A549 (cell line): ENCODE measurements around the gene TRA2B. TPM values are rescaled to one million over a fixed set of nuclear protein-coding genes. Genes with fewer than 3 reads are reported as not detected.
A peak's percentile ranks its signal among the peaks of the same experiment; 100 is the strongest.

Experiments
- ATAC-seq, 2 experiments: fragments of 200-7000 bp in 1 of 2; fragments of >200 bp in 1 of 2; cut with Nextera tagmentation in 1 of 2; cut with Tn5 transposase in 1 of 2; 3 replicates each; pipeline versions ENCODE4 v1.8.0 to v1.9.1; 2018 to 2020; ENCODE audit warnings: mild to moderate bottlenecking in 1 of 2, moderate library complexity in 1 of 2
- CTCF ChIA-PET: fragments of 300-600 bp; sonication (Branson Sonifier 250); formaldehyde crosslinking; extraction: SDS; loops from one replicate; lab custom pipeline; 2021; ENCODE audit warnings: antibody characterized with exemption, inconsistent platforms; lab: Yijun Ruan, JAX
- POLR2A ChIA-PET: fragments of 350-600 bp; formaldehyde crosslinking; extraction: SDS; loops from one replicate; lab custom pipeline; 2021; ENCODE audit warnings: antibody characterized with exemption, inconsistent platforms; lab: Yijun Ruan, JAX
- DNase-seq, 2 experiments: peaks; one replicate each; pipeline versions ENCODE4 v3.0.0 to v3.0.0-alpha.2; 2011 to 2016; ENCODE audit warnings: low read depth in 1 of 2, low spot score in 1 of 2
- FAIRE-seq: peaks from 2 replicates; lab custom pipeline; 2011; peaks lifted over from hg19 to GRCh38; lab: Jason Lieb, UNC
- H3K27ac ChIP-seq, 2 experiments: fragments of >200 bp; sonication (Bioruptor Twin); formaldehyde crosslinking; 3 replicates each; pipeline ENCODE4 v1.5.1; 2016 to 2017
- H3K4me1 ChIP-seq: fragments of >200 bp; sonication (Bioruptor Twin); formaldehyde crosslinking; 3 replicates; pipeline ENCODE4 v1.6.1; 2016
- H3K4me2 ChIP-seq: fragments of >200 bp; sonication (Bioruptor Twin); formaldehyde crosslinking; 3 replicates; pipeline ENCODE4 v1.6.1; 2016
- H3K4me3 ChIP-seq: fragments of >200 bp; sonication (Bioruptor Twin); formaldehyde crosslinking; 3 replicates; pipeline ENCODE4 v1.5.1; 2016
- H3K9me3 ChIP-seq: fragments of >200 bp; sonication (Bioruptor Twin); formaldehyde crosslinking; 3 replicates; pipeline ENCODE4 v1.6.1; 2016
- CEBPB ChIP-seq, 2 experiments: fragments of >200 bp in 1 of 2; sonication (Bioruptor Twin) in 1 of 2; formaldehyde crosslinking in 1 of 2; IDR thresholded peaks; 2 replicates each; pipeline ENCODE4 v1.6.1; 2012 to 2016
- CHD2 ChIP-seq: fragments of 150-350 bp; IDR thresholded peaks from 2 replicates; pipeline ENCODE4 v1.6.1; 2014; ENCODE audit warnings: low read length; ENCODE audit not compliant: partially characterized antibody
- EHF ChIP-seq: fragments of 250-450 bp; sonication (Bioruptor Pico); IDR thresholded peaks from 2 replicates; pipeline ENCODE4 v1.5.0; 2020; ENCODE audit warnings: mild to moderate bottlenecking
- EP300 ChIP-seq, 2 experiments: fragments of >200 bp; sonication (Bioruptor Twin); formaldehyde crosslinking; IDR thresholded peaks; 2 replicates in 1 of 2; 3 replicates in 1 of 2; pipeline ENCODE4 v1.6.1; 2016 to 2017
- FOSB ChIP-seq: fragments of 250-450 bp; sonication (Bioruptor Pico); IDR thresholded peaks from 2 replicates; pipeline ENCODE4 v1.5.0; 2020; ENCODE audit warnings: mild to moderate bottlenecking, moderate library complexity
- HOXA7 ChIP-seq: fragments of 250-450 bp; sonication (Bioruptor Pico); IDR thresholded peaks from 2 replicates; pipeline ENCODE4 v1.5.0; 2020; ENCODE audit warnings: mild to moderate bottlenecking, moderate library complexity
- JUN ChIP-seq, 2 experiments: fragments of >200 bp; sonication (Bioruptor Twin); formaldehyde crosslinking; IDR thresholded peaks; 2 replicates in 1 of 2; 3 replicates in 1 of 2; pipeline ENCODE4 v1.6.1; 2016 to 2017
- MYC ChIP-seq: IDR thresholded peaks from 2 replicates; pipeline ENCODE4 v1.6.1; 2012; ENCODE audit warnings: mild to moderate bottlenecking, inconsistent platforms, low read length, improper control_type of control experiment, borderline replicate concordance
- POLR2AphosphoS2 ChIP-seq: conservative IDR thresholded peaks from 2 replicates; pipeline ENCODE4 v1.6.1; 2012; ENCODE audit warnings: low read length, improper control_type of control experiment, inconsistent platforms
- RAD21 ChIP-seq, 2 experiments: fragments of >200 bp in 1 of 2; sonication (Bioruptor Twin) in 1 of 2; formaldehyde crosslinking in 1 of 2; IDR thresholded peaks in 1 of 2; conservative IDR thresholded peaks in 1 of 2; 2 replicates in 1 of 2; 3 replicates in 1 of 2; pipeline ENCODE4 v1.6.1; 2012 to 2018; ENCODE audit warnings: inconsistent platforms in 1 of 2
- RARB ChIP-seq: fragments of 250-450 bp; sonication (Bioruptor Pico); IDR thresholded peaks from 2 replicates; pipeline ENCODE4 v1.8.0; 2021; ENCODE audit warnings: mild to moderate bottlenecking, moderate library complexity
- RCOR1 ChIP-seq: fragments of 150-350 bp; IDR thresholded peaks from 2 replicates; pipeline ENCODE4 v1.6.1; 2014; ENCODE audit warnings: antibody characterized with exemption, low read length, low read depth
- SREBF2 ChIP-seq: fragments of 450-650 bp; IDR thresholded peaks from 2 replicates; pipeline ENCODE4 v1.6.1; 2014; ENCODE audit warnings: mild to moderate bottlenecking, moderate library complexity
- TFCP2L1 ChIP-seq: fragments of 250-450 bp; sonication (Bioruptor Pico); IDR thresholded peaks from 2 replicates; pipeline ENCODE4 v1.5.0; 2021; ENCODE audit warnings: mild to moderate bottlenecking
- TP53 ChIP-seq: fragments of 250-450 bp; sonication (Bioruptor Pico); IDR thresholded peaks from 2 replicates; pipeline ENCODE4 v1.5.0; 2021; ENCODE audit warnings: mild to moderate bottlenecking, moderate library complexity
- ZC3H11A ChIP-seq: fragments of 450-650 bp; IDR thresholded peaks from 2 replicates; pipeline ENCODE4 v1.6.1; 2014; ENCODE audit warnings: antibody characterized with exemption, mild to moderate bottlenecking
- ZFP36 ChIP-seq: fragments of 450-650 bp; IDR thresholded peaks from 2 replicates; pipeline ENCODE4 v1.6.1; 2014; ENCODE audit warnings: borderline replicate concordance; ENCODE audit not compliant: partially characterized antibody
- ZSCAN20 ChIP-seq: fragments of 250-450 bp; sonication (Bioruptor Pico); IDR thresholded peaks from 2 replicates; pipeline ENCODE4 v1.8.0; 2022; ENCODE audit warnings: mild to moderate bottlenecking, moderate library complexity
- WGBS: methylation state at CpG from one replicate; pipeline ENCODE4 v1.1.6; 2017; ENCODE audit errors: missing lambda C conversion rate; 5-methylcytosine and 5-hydroxymethylcytosine counted together
- polyA plus RNA-seq, 4 experiments: library from polyadenylated mRNA; depleted of rRNA in 3 of 4; stranded (reverse); fragments of >200 nt; fragmentation: RNase III in 1 of 4; extraction: RNeasy Plus Mini Kit Qiagen cat#74134 plus additional on column Dnase treatment in 1 of 4; gene quantifications; 2 replicates in 3 of 4; 3 replicates in 1 of 4; pipeline ENCODE4 v1.2.3, GENCODE V29; 2011 to 2017
- TF ChIP-seq, protein P1 (sequence below): fragments of >200 bp; sonication (Bioruptor Twin); formaldehyde crosslinking; IDR thresholded peaks from 2 replicates; pipeline ENCODE4 v1.6.1; 2016
- TF ChIP-seq, protein P2 (sequence below): fragments of >200 bp; sonication (Bioruptor Twin); formaldehyde crosslinking; IDR thresholded peaks from 3 replicates; pipeline ENCODE4 v1.6.1; 2016
- TF ChIP-seq, protein P3 (sequence below): IDR thresholded peaks from 2 replicates; pipeline ENCODE4 v1.6.1; 2012

Gene TRA2B
- polyA plus RNA-seq, 2 of the 4 experiments (the other 2 are of a cell fraction): 193 to 273 TPM

- Histone ChIP-seq H3K4me3 (no peak overlapping the region), H3K4me2 (no peak overlapping the region), H3K9me3 (no peaks in the 10 kb centered on the region), H3K27ac (no peak overlapping the region), H3K4me1 (peaks cover 12% of the 10 kb centered on the region; the same call in 1 of the 3 replicates)
- WGBS: 71% methylated on average over 4 of the region's 4 CpGs
- ATAC-seq (no peak), DNase-seq (no peak), FAIRE-seq (no peak)
- POLR2A ChIA-PET: no interaction called here
- TF ChIP-seq ZSCAN20 (CRISPR knock-in tag) (no peak), MYC (no peak)
- CTCF ChIA-PET: interaction anchor here (1.1 to 1.2 kb wide), 2 partner anchors 28 to 255 kb away, joined by 4 read pairs; no protein-coding TSS in a partner anchor
These were observed 22.2 kb downstream of the TRA2B start for GRCh38 chr3:185915642-185916041.

GRCh38 chr3:185914911-185915629 lies 22.7 kb downstream of the TRA2B start:
- ATAC-seq: no peak
- Histone ChIP-seq H3K27ac (no peak overlapping the region), H3K9me3 (no peaks in the 10 kb centered on the region), H3K4me3 (no peak overlapping the region), H3K4me2 (no peak overlapping the region), H3K4me1 (peaks cover 12% of the 10 kb centered on the region; the same call in 1 of the 3 replicates)
- CTCF ChIA-PET: interaction anchor here (0.6 to 1.3 kb wide), 3 partner anchors 29 to 1396 kb away, joined by 3 to 5 read pairs (median 4); no protein-coding TSS in a partner anchor
- DNase-seq: no peak
- WGBS: 92% methylated on average over 6 of the region's 6 CpGs
- FAIRE-seq: no peak
- no peak for TF ChIP-seq CEBPB (IDR thresholded peaks at IDR 0.05)
- TF ChIP-seq HOXA7 (CRISPR knock-in tag): no peak
- no peak for TF ChIP-seq RCOR1
- TF ChIP-seq POLR2AphosphoS2: peak; percentile 34; the same call in 1 of the 2 replicates
- TF ChIP-seq, protein P1, sequence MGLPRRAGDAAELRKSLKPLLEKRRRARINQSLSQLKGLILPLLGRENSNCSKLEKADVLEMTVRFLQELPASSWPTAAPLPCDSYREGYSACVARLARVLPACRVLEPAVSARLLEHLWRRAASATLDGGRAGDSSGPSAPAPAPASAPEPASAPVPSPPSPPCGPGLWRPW: no peak
- TF ChIP-seq, protein P2, sequence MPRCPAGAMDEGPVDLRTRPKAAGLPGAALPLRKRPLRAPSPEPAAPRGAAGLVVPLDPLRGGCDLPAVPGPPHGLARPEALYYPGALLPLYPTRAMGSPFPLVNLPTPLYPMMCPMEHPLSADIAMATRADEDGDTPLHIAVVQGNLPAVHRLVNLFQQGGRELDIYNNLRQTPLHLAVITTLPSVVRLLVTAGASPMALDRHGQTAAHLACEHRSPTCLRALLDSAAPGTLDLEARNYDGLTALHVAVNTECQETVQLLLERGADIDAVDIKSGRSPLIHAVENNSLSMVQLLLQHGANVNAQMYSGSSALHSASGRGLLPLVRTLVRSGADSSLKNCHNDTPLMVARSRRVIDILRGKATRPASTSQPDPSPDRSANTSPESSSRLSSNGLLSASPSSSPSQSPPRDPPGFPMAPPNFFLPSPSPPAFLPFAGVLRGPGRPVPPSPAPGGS: no peak
- POLR2A ChIA-PET: interaction anchor here (2.2 kb wide), 1 partner anchor 23 kb away, joined by 7 read pairs; the partner anchor contains the start of gene TRA2B

DNA sequence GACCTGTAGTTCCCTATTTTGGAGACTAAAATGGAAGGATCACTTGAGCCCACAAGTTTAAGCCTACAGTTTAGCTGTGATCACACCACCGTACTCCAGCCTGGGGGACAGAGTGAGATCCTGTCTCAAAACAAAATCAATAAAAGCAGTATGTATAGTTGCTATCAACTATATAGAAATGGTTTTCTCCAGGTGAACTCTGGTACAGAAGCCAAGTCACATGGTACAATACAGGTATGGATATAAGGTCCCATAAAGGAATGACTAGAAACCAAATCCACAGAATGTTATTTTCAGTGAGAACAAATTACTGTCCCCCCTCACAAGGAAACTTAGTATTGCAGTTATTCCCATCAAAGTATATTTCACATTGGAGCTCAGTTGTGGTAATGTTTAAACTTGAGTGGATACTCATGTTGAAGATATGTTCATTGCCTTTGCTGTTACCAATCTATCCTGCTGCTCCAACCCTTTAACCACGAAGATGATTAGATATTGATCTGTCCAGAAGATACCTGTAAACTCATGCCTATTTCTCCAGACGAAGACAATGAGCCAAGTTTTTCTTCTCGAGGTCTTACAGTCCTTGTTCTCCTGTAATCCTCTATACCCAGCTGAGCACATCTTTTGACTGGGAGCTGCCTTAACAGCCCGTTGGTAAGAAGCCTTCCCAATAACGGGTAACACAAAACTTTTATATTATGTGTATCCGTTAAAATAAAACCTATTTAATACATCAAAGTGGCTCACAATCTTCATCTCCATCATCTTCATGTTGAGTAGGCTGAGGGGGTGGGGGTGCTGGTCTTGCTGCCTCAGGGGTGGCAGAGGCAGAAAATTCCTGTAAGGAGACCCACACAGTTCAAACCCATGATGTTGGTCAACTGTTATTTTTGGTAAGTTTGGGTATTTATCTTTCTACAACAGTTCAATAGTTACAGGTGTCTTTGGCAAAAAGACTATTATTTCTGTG lies 24.6 kb downstream of the TRA2B start:
- WGBS: 70% methylated on average over 7 of the region's 7 CpGs

DNA sequence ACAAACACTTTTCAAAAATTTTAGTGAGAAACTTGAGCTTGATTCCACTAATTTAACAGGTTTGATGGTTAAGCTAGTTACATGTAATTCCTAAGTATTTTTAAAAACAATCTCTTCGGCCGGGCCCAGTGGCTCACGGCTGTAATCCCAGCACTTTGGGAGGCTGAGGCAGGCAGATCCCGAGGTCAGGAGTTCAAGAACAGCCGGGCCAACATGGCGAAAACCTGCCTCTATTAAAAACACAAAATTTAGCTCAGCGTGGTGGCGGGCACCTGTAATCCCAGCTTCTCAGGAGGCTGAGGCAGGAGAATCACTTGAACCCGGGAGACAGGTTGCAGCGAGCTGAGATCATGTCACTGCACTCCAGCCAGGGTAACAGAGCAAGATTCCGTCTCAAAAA lies 25.3 kb downstream of the TRA2B start:
- H3K27ac ChIP-seq: no peak overlapping the region
- peaks cover 14% of the 10 kb centered on the region; the same call in 1 of the 3 replicates for H3K4me1 ChIP-seq
- WGBS: 89% methylated on average over 11 of the region's 11 CpGs
- ChIA-PET POLR2A (interaction anchor here (0.9 to 1.4 kb wide), 2 partner anchors 90 to 252 kb away, joined by 3 to 5 read pairs; no protein-coding TSS in a partner anchor), CTCF (interaction anchor here (1.1 to 3.9 kb wide), 6 partner anchors 9 to 252 kb away, joined by 3 to 15 read pairs (median 4); no protein-coding TSS in a partner anchor)
- ATAC-seq (no peak), FAIRE-seq (no peak), DNase-seq (no peak)
- H3K4me2 ChIP-seq: no peak overlapping the region
- H3K4me3 ChIP-seq: no peak overlapping the region
- no peaks in the 10 kb centered on the region for H3K9me3 ChIP-seq
- TF ChIP-seq EP300 (IDR thresholded peaks at IDR 0.05) (no peak), RAD21 (conservative IDR thresholded peaks at IDR 0.05 in 1 of 2, IDR thresholded peaks at IDR 0.05 in 1 of 2) (no peak), RARB (CRISPR knock-in tag) (no peak; the same call in 1 of the 2 replicates), HOXA7 (CRISPR knock-in tag) (no peak), ZC3H11A (no peak), JUN (IDR thresholded peaks at IDR 0.05) (no peak), TP53 (CRISPR knock-in tag) (no peak), CHD2 (no peak), TFCP2L1 (no peak), ZFP36 (no peak), POLR2AphosphoS2 (no peak)
- TF ChIP-seq, protein P3, sequence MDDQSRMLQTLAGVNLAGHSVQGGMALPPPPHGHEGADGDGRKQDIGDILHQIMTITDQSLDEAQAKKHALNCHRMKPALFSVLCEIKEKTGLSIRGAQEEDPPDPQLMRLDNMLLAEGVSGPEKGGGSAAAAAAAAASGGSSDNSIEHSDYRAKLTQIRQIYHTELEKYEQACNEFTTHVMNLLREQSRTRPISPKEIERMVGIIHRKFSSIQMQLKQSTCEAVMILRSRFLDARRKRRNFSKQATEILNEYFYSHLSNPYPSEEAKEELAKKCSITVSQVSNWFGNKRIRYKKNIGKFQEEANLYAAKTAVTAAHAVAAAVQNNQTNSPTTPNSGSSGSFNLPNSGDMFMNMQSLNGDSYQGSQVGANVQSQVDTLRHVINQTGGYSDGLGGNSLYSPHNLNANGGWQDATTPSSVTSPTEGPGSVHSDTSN: no peak

More for the DNA sequence above, 24.6 kb downstream of the TRA2B start:
- CTCF ChIA-PET: interaction anchor here (0.8 to 3.9 kb wide), 6 partner anchors 8 to 329 kb away, joined by 3 to 15 read pairs (median 3); no protein-coding TSS in a partner anchor
- FAIRE-seq (no peak), ATAC-seq (peak in 1 of 2 experiments; percentile 16; a peak in 1 of 6 replicates), DNase-seq (no peak)
- no peak overlapping the region for H3K4me2 ChIP-seq
- no peaks in the 10 kb centered on the region for H3K9me3 ChIP-seq
- peaks cover 12% of the 10 kb centered on the region; the same call in 1 of the 3 replicates for H3K4me1 ChIP-seq
- H3K27ac ChIP-seq: no peak overlapping the region
- POLR2A ChIA-PET: interaction anchor here (0.7 to 2.2 kb wide), 4 partner anchors 24 to 253 kb away, joined by 3 to 7 read pairs (median 4); partner anchors contain the start of gene TRA2B
- no peak for TF ChIP-seq EP300 (IDR thresholded peaks at IDR 0.05)
- TF ChIP-seq FOSB (CRISPR knock-in tag): peak; percentile 61
- TF ChIP-seq POLR2AphosphoS2: peak; percentile 97
- no peak for TF ChIP-seq SREBF2
- TF ChIP-seq CEBPB (IDR thresholded peaks at IDR 0.05): no peak
- TF ChIP-seq HOXA7 (CRISPR knock-in tag): peak; percentile 8; the same call in 1 of the 2 replicates
- TF ChIP-seq EHF (CRISPR knock-in tag): no peak
- no peak overlapping the region for H3K4me3 ChIP-seq
